GM21576 (cell line): ENCODE results near the gene IQCF2.
"Not testable (repeated sequence)": the region's sequence is repeated elsewhere in the genome, so short reads cannot be mapped to it uniquely, and the experiment has no call there.

Source experiments
- ATAC-seq: cut with Tn5 transposase; IDR thresholded peaks from one replicate; pipeline ENCODE4 v1.9.1; 2021; ENCODE audit warnings: mild to moderate bottlenecking, moderate library complexity; ENCODE audit not compliant: unreplicated experiment

IQCF2 gene

DNA sequence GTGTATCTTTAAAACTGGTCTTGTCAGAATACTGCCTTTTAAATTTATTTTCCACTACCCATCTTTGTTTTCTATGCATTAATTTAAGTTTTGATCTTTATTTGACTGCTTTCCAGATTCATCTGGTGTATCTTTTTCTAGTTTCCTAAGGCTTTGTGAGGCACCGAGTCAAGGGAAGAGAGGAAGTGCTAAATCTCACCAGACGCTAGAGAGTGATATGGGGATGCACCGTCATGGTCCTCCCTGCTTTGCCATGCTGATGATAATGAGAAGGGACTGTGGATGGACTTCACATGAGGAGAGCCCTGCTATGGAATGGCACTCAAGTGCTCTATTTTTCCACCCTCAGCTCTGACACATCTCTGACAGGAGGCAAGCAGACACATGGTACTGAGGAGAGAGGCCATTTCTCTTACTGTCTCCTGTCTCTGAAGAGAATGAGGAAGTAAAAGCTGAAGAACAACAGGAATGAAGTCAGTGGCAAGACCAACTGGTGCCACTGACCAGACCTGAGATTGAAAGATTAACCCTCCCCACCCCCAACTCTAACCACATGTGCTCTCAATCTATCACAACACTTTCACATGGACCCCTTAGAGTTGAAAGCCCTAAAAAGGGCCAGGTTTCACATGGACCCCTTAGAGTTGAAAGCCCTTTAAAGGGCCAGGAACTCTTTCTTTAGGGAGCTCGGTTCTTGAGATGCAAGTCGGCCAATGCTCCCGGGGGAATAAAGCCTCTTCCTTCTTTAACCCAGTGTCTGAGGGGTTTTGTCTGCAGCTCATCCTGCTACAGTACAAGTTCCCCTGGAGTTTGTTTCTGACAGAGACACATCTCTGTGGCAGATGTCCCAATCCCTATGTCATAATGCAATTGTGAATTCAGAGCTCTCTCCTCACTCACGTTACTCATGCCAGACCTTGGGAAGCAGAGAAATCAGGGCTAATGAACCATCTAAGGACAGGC is at the start of gene IQCF2:
TSS of gene IQCF2 (plus strand) at position 913 of the 963 bp plus-strand sequence. CDS start 52 bp downstream, outside the sequence.
- peak; percentile 60 for ATAC-seq

DNA sequence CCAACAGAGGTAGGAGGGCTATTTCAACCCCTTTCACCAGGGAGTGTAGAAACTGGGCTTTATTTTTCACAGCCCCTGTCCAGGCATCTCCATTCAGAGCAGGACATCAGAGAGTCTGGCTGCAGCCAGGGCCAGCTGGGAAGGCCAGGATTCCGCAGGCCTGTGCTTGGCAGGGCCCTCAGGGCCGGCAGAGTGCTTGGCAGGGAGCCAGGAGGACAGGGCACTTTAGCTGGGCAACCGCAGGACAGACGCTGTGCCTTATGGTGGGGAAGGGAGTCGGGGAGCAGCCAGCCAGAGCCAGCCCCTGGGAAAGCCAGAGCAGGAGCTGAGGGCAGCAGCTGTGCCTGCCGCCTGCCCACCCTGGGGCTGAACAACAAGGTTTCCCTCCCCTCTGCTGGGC is 47.9 kb upstream of the IQCF2 start:
- no peak for ATAC-seq

- no peak for ATAC-seq
Measured at GRCh38 chr3:51814034-51814433, 47.4 kb upstream of the IQCF2 start.

DNA sequence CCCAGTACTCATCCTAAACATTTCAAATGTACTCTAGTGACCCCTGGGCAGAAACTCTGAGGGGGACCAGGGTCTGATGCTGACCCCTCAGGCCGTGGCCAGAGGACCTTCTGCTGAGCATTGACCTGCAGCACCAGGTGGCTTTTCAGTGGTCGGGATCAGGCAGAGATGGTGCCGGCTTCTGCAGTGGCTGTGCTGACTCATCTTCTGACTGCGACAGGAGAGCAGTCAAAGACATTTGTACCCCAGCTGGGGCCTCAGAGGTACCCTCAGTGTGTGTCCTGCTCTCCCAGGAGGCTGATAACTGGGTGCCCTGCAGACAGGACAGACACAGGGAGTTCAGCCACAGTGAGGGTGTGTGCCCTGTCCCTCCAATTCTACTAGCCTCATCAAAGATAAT is 45.8 kb upstream of the IQCF2 start:
- ATAC-seq, result no peak

- ATAC-seq, result no peak
Measured at GRCh38 chr3:51816723-51817122, 44.7 kb upstream of the IQCF2 start.

GRCh38 chr3:51817375-51817774 is 44.0 kb upstream of the IQCF2 start:
- no peak for ATAC-seq

DNA sequence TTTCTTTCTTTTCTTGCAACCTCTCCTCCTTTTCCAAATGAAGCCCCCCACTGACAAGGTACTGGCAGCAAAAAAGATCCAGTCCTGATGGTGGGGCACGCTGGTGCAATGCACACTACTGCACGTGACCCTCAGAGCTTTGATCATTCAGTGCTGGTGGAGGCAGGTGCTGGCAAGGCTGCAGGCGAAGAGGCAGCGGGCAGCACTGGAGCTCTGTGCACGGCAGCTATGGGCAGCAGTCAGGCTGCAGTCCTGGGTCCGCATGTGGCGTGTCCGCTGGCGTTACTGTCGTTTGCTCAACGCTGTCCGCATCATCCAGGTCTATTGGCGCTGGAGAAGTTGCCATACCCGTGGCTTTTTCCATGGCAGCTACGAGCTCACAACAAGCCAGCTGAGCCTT is 42.3 kb upstream of the IQCF2 start:
- ATAC-seq, result no peak

DNA sequence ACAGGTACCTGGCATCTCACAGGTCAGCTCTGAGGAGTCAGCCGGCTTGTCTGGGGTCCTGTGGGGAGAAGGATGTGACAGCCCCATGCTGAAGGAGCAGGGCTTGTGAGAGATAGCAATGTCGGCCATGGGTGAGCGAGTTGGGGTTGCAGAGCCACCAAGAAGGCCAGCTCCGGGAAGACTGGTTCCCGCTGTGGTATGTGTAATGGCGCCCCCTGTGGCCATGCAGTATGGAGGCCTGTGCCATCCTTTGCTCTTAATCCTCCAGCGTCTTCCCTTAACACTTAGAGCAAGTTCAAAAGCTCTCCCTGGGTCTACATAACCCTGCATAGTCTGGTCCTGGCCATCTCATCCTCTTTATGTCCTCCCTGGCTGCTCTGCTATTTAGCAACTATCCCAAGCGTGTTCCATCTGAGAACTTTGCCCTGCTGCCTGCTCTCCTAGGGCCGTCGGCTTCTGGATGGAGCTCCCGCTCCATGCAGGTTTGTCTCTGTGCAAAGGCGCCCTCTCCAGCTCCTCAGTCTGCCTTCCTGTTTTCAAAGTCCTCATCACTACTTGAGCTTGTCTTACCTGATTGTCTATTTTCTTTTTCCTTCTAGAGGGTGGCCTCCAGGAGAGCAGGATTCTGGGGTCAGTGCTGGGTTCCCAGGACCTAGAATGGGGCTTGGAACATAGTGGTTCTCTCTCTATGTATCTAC is 41.6 kb upstream of the IQCF2 start:
- ATAC-seq, result no peak

GRCh38 chr3:51828297-51828696 is 33.1 kb upstream of the IQCF2 start:
- no peak for ATAC-seq

DNA sequence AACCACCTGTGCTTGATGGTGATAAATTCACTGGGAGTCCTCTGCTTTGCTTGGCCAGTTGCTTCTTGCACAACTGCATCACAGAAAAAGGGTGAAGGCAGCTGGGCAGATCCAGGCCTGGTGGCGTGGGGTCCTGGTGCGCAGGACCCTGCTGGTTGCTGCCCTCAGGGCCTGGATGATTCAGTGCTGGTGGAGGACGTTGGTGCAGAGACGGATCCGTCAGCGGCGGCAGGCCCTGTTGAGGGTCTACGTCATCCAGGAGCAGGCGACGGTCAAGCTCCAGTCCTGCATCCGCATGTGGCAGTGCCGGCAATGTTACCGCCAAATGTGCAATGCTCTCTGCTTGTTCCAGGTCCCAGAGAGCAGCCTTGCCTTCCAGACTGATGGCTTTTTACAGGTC is 31.1 kb upstream of the IQCF2 start:
- ATAC-seq, result no peak

DNA sequence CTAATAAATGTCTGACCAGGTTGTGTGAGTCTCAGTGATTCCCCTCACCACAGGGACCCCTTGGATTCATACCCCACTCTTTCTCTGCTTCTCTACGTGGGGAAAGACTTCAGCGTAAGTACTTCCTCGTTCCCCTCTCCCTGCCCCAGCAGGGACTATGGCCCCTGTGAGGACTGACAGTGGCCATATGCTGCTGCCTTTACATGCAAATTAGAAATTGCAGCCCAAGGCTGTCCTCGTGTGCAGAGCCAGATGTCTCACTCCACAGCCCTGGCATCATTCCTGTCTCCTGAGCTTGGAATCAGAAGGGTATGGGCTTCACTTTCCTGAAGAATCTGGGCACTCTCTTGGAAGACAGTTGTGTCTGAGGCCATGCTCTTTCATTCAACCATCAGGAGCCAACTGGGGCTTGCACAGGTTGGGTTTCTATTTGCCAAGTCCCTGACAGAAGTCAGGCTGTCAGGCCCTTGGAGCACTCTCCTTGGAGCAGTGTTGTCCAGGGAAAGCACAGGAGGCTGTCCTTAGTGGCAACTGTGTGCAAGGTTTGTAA is 30.5 kb upstream of the IQCF2 start:
- no peak for ATAC-seq

- ATAC-seq, result no peak
Measured at GRCh38 chr3:51836606-51837005, 24.8 kb upstream of the IQCF2 start.

- ATAC-seq, result no peak
Measured at GRCh38 chr3:51845129-51845528, 16.3 kb upstream of the IQCF2 start.

DNA sequence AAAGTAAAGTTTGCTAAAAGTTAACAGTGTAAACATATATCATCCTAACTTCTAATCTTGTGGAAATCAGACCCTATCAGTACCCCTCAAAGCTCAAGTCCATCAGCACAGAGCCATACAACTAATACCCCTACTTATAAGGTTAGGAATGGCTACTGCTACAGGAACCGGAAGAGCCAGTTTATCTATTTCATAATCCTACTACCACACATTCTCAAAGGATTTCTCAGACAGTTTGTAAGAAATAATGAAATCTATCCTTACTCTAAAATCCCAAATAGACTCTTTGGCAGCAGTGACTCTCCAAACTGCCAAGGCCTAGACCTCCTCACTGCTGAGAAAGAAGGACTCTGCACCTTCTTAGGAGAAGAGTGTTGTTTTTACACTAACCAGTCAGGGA is 6.0 kb upstream of the IQCF2 start:
- ATAC-seq, result not testable (repeated sequence)

DNA sequence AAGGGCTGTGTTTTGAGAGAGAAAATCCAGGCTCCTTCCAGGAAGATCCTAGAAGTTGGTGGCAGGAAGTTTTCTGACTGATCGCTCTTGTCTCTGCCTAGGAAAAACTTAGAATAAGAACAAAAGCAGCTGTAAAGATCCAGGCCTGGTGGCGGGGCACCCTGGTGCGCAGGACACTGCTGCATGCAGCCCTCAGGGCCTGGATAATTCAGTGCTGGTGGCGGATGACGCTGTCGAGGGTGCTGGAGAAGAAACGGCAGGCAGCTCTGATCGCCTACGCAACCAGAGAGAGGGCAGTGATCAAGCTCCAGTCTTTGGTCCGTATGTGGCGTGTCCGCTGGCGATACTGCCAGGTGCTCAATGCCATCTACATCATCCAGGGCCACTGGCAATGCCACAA is 1.5 kb downstream of the IQCF2 start:
- ATAC-seq, result no peak

DNA sequence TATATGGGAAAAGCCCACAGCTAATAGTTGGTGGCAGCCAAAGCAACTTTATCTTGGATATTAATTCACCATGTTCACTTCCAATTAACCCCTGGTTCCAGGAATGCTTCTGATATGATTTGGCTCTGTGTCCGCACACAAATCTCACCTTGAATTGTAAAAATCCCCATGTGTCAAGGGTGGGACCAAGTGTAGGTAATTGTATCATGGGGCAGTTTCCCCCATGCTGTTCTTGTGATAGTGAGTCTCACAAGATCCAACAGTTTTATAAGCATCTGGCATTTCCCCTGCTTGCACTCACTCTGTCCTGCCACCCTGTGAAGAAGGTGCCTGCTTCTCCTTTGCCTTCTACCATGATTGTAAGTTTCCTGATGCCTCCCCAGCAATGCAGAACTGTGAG is 7.5 kb downstream of the IQCF2 start:
- not testable (repeated sequence) for ATAC-seq

DNA sequence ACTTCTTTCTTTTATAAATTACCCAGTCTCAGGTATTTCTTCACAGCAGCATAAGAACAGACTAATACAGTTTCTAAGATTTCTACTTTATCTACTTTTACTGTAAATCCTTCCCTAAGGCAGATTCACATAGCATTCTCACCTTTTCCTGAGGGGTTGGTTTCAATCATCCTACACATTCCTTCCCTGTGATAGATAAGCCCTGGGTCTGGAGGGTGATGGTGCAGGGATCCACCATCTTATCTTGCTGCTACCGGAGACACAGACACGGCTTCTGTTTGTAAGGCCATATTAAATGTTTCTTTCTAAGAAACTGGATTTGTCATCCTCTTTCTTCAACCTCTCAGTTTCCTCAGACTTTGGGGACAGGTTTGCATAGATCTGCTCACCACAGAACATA is 7.9 kb downstream of the IQCF2 start:
- no peak for ATAC-seq

DNA sequence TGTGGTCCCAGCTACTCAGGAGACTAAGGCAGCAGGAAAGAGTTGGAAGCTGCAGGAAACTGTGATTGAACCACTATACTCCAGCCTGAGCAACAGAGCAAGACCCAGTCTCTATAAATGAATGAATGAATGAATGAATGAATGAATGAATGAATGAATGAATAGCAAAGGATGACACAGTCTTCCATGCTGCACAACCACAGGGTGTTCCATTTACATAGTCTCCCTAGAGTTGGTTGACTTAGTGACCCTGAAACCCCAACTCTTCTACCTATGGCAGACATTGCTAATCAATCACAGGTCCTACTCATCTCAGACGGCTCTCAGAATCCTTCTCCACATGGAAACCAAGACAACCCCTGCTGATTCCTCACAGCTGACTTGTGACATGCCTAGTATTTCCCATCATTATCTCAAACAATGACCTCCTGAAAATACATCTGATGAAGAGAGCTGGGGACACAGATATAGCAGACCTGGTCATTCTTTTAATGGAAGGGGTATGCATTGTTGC is 11.9 kb downstream of the IQCF2 start:
- ATAC-seq, result no peak

GRCh38 chr3:51873876-51874275 is 12.5 kb downstream of the IQCF2 start:
- ATAC-seq, result no peak

GRCh38 chr3:51874411-51874810 is 13.0 kb downstream of the IQCF2 start:
- ATAC-seq, result no peak

GRCh38 chr3:51874889-51875288 is 13.5 kb downstream of the IQCF2 start:
- ATAC-seq, result no peak

GRCh38 chr3:51875501-51875900 is 14.1 kb downstream of the IQCF2 start, which contains the start of gene IQCF5:
TSS of gene IQCF5 (minus strand) at chr3:51875601. CDS start at chr3:51875531, 70 bp downstream.
- ATAC-seq, result no peak
